ENCODE measurements around the gene KIAA0825.
"Not testable (repeated sequence)": the region's sequence is repeated elsewhere in the genome, so short reads cannot be mapped to it uniquely, and the experiment has no call there.

The KIAA0825 gene

DNA sequence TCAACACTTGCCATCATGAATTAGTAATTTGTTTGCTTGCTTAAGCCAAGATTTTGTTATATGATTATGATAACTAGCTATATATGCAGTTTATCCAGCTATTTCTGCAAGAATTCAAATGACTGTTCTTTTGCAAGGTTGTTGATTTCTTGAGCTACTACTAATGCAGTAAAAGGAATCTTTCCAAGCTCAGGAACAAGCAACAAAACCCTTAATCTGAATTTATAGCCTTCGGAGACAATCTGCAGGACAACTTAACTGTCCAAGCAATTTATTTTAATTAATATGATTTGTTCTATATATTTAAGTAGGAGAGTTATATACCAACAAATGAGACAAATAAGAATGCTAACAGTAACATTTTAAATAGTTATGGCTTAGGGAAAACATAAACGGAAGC is 450.3 kb downstream of the KIAA0825 start:
- no peak for DNase-seq

DNA sequence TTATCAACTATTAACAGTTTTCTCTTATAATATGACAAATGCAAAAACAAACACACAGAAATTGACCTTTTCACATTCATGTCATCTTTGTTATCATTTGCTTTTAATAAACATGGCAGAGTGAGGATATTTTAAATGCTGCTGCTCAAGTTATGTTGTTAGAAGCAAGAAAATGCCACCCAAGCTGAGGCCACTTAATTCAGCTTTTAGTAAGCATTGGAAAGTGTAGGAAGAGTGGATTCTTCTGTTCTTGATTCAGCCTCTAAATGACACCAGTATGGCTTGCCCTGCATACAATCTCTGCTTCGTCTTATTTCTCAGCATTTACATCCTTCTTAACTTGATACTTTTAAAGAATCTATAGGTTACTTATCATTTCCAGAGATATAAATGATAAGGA is 456.6 kb downstream of the KIAA0825 start:
- no peak for DNase-seq

DNA sequence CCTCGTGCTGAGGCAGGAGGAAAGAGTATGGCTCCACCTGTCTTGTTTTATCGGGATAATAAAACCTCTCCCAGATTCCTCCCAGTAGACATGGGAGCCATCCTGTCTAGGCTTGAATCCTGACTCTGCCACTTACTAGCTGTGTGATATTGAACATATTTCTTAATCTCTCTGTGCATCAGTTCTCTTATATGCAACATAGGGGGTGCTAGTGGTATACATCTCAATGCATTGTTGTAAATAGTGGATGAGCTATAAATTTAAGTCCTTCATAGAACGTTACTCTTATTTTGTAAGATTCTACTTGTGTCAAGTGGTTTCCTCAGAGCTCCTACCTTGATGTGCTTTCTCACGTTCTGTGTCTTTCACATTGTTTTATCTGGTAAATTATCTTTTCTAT is 459.3 kb downstream of the KIAA0825 start:
- DNase-seq, result peak; percentile 15

DNA sequence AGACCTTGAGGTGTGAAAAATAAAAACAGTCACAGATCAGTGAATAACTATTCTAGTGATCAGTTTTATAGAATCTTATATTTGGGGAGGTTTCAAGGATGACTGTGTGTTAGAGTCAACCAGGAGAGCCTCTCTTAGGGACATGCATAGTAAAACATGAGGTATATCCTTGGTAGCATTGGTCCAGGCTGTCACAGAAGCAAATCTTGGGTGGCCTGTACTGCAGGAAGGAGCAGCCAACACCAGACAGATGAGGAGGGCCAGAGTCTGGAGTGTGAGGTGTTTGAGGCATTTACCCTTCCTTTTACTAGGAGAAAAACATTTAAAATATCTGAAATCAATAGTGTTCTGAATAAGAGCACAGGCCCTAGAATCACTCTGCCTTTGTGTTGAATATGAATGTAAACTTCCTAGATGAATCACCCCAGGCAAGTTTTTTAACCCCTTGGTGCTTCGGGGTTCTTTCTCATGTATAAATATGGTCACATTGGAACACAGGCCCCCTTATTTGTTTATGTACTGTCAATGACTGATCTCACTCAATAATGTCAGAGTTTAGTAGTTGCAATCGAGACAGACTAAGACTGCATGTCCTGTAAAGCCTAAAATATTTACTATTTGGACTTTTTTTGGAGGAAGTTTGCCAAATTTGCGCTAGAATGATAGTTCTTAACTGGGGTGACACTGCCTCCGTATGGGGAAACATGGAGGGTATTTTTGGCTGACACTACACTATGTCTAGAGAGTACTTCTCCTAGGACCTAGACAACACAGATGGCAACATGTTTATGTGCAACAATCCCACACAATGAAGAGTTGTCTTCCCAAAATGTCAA is 460.5 kb downstream of the KIAA0825 start:
- no peak for DNase-seq

DNA sequence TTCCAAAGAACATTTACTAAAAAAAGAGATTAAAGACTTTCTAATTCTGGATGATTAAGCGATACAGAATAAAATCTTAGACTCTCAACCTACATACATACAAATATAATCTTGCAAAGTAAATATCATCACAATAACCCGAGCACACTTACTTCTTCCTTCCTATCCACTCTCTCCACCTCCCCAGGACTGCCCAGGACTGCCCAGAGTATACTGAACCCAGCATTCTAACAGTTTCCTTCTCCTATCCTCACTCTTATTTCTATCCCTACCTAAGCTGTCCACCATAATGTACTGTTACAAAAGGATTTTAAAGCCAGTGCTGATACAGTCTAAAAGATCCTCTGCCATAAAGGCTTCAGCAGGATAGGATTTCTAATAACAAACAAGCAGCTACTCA is 463.7 kb downstream of the KIAA0825 start:
- DNase-seq, result no peak

DNA sequence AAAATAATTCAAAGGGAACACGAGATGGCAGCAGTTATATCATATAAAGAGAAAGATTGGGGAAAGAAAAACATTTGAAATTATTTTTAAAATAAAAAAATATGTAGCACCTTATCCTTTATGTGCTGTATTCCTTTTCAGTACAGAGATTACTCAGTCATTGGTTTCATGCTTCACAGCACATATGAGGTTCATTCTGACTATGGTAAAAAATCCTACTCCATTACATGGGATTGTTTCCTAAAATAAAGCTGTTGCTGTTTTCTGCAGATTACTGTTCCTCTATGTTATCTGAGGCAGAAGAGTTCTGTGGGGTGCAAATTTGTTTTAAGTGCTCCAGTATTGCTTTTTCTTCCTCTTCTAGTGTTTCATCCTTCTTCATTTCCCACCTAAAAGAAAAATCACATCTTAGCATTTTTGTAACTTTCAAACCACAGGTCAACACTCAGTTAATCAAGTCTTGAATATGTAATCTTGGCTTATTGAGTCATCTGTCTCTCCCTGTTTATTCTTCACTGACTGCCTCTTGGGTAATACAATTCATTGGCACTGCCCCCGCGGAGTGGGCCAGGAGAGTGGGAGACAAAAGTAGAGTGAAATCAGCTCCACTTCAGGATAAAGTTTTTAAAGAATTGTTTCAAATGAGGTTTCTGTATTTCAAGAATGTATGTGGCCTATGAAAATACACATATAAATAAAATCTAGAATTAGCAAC is 464.5 kb downstream of the KIAA0825 start:
- no peak for DNase-seq

DNA sequence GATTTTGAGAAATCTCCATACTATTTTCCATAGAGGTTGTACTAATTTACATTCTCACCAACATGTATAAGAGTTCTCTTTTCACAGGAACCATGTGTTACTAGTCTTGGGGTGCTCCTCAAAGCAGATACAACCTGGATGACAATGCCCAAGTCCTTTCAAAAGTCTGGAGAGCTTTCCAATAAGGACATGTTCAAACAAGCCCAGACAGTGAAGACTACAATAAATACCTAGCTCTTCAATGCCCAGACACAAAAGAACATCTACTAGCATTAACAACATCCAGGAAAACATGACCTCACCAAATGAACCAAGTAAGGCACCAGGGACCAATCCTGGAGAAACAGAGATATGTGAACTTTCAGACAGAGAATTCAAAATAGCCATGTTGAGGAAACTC is 474.8 kb downstream of the KIAA0825 start:
- DNase-seq, result not testable (repeated sequence)

DNA sequence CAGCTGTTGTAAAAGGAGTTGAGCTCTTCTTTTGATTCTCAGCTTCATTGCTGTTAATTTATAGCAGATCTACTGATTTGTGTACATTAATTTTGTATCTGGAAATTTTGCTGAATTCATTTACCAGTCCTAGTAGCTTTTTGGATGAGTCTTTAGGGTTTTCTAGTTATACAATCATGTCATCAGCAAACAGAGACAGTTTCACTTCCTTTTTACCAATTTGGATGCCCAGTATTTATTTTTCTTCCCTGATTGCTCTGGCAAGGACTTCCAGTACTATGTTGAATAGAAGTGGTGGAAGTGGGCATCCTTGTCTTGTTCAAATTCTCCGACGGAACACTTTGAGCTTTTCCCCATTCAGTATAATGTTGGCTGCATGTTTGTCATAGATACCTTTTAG is 478.1 kb downstream of the KIAA0825 start:
- no peak for DNase-seq

DNA sequence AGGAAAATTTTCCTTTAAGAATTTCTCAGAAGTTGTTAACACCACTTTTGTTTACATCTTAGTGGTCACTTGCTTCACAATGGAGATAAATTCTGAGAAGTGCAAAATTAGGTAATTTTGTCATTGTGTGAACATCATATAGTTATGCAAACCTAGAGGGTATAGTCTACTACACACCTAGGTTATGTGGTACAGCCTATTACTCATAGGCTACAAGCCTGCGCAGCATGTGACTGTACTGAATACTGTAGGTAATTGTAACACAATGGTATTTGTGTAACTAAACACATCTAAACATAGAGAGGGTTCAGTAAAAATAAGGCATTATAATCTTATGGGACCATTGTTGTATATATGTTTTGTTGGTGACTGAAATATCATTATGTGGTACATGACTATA is 488.3 kb downstream of the KIAA0825 start:
- no peak for DNase-seq

DNA sequence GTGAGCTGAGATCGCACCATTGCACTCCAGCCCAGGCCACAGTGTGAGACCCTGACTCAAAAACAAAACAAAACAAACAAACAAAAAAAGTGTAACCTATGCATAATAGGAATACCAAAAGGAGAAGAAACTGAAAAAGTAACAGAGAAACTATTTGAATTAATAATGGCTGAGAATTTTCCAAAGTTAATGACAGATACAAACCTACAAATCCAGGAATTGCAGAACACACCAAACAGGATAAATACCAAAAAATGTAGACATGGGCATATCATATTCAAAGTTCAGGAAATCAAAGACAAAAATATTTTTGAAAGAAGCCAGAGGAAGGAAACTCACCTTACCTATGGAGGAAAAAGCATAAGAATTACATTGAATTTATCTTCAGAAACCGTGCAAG is 493.3 kb downstream of the KIAA0825 start:
- DNase-seq, result no peak

DNA sequence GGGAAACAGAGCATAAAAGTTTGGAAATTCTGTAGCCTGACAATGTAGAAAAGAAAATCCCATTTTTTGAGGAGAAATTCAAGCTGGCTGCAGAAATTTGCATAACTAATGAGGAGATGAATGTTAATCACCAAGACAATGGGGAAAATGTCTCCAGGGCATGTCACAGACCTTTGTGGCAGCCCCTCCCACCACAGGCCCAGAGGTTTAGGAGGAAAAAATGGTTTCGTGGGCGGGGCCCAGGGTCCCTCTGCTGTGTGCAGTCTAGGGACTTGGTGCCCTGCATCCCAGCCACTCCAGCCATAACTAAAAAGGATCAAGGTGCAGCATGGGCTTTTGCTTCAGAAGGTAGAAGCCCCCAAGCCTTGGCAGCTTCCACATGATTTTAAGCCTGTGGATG is 502.1 kb downstream of the KIAA0825 start:
- DNase-seq, result not testable (repeated sequence)

DNA sequence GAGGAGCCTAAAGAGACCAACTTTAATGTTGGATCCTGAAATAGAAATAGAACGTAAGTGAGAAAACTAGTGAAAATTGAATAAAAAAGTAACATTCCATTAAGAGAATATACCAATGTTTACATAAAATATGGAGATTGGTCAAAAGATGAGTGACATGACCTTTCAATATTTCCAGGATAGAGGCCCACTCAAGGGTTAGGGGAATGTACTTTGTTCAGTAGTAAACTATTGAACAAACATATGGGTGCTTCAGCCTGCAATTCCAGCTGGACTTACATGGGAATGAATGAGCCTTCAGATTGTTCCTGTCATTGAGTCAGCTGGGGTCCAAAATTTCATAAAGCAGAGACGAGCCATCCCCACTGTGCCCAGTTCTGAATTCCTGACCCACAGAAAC is 505.3 kb downstream of the KIAA0825 start:
- no peak for DNase-seq

DNA sequence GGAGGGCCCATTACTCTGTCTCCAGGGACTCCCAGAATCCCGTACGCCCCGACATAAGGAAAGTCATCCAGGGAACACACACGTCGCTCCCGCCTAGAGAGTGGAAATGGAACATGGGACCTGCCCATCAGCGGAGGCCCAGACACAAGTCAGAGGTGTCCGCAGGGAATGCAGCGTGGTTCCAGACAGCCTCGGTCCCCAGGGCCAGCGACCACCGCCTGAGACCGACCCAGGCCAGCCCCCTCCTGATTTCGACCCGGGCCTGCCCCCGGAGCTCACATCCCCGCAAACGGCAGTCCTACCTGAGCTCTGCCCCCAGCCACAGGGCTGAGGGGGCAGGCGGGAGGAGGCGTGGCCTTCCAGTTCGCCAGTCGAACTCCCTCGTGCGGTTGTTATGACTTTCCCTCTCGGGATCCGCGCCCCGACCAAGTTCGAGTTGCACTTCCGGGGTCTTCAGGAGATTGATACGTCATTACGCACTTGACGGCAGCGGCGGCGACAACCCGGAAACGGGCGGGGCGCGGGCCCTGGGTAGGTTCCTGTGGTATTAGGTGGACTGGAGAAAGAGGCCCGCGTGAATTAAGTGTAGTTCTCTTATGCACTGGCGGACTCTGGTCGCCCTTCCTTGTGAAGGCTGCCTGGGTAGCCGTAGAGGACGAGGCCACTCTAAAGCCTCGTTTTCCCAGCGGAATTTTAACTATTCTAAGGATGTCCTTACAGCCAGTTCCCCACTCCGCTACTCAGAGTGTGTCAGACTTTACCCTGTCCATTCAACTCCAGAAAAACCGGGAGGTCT is 507.0 kb downstream of the KIAA0825 start:
- DNase-seq, result peak; percentile 98

DNA sequence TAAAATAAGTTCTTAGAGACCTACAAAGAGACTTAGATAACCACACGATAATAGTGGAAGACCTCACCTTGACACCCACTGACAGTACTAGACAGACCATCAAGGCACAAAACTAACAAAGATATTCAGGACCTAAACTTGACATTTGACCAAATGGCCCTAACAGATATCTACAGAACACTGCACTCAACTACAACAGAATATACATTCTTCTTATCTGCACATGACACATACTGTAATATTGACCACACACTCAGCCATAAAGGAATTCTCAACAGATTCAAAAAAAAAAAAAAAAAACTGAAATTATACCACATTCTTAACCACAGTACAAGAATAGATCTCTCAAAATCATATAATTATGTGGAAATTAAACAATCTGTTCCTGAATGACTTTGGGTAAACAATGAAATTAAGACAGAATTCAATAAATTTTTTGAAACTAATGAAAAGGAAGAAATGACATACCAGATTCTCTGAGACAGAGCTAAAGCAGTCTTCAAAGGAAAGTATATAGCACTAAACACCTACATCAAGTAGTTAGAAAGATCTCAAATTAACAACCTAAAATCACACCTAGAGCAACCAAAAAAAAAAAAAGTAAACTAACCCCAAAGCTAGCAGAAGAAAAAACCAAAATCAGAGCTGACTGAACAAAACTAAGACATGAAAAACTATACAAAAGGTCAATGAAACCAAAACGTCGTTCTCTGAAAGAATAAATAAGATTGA is 514.7 kb downstream of the KIAA0825 start:
- DNase-seq, result peak; percentile 67
